Cardiac septum (tissue), 1 donor: Measurements from ENCODE around the gene ATE1. TPM values are rescaled to one million over a fixed set of nuclear protein-coding genes. Genes with fewer than 3 reads are reported as not detected.
"Not testable (repeated sequence)": the region's sequence is repeated elsewhere in the genome, so short reads cannot be mapped to it uniquely, and the experiment has no call there.

Experiments used
- DNase-seq: peaks from one replicate; pipeline ENCODE4 v3.0.0-alpha.2; 2020; ENCODE audit warnings: low spot score
- intact Hi-C: fragments of 100-400 bp; cut with DNase I; formaldehyde crosslinking; loops from one replicate; pipeline ENCODE4 v1.14.0; 2022
- total RNA-seq: library from RNA; stranded (reverse); fragmentation: NEBNext Ultra II Directional; extraction: Animal tissue kit (Norgen Biotek cat#: 25700); gene quantifications from one replicate; pipeline ENCODE4 v1.2.1, GENCODE V29; 2021
- donor health status: DM: no; HTN: no; CAD: no.

Gene ATE1
- total RNA-seq, 1 donor from 2014 or later, result 38.1 TPM

DNA sequence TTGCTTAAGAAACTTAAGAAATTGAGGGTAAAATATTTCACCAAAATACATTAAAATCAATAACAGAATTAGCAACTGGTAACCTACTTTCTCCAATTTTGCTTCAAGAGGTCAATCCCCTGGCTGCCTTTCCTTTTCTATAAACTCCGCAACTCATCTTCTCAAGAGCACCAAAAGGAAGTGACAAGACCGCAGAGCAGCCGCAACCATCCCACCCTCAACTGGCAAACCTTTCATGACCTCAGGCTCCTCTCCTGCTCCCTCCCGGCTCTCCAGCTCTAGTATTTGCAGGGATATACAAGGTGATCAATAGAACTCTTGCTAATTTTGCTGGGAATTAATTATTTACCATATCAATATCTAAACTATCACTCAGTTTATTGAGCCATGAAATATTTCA is 88.9 kb downstream of the ATE1 start:
- intact Hi-C loops, result no loop called here
- no peak for DNase-seq

DNA sequence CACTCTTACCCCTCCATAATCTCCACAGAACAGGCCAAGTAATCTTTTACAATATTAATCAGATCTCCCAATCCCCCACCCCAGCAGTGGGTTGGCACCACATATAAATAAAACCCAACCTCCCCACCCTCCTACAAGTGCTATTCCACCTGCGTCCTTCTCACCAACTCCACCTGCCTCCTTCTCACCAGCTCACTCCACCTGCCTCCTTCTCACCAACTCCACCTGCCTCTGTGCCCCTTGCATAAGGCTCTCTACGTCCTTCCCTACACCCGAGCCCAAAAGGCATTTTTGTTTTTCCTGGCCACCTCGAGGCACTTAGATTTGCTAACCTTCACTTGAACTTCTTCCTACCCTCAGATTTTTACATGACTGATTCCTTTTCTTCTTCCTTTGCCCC is 89.7 kb downstream of the ATE1 start:
- intact Hi-C loops, result no loop called here
- DNase-seq, result no peak

DNA sequence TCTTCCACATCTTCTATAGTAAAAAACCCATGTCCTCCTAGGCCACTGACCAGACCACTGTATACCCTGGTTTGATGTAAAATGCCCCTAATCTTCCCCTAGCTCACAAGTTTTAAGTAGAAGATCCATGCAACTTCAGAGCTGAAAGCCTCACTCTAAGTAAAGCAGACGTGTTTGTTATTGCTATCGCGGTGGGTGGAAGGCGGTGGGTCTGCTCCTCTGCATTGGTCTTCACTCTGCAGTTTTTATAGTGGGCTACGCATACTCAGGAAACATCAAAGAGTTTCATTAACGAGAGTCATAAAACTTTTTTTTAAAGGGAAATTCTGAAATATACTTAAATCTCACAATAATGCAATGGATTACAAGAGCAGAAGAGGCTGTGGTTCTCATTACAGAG is 91.7 kb downstream of the ATE1 start:
- no peak for DNase-seq
- intact Hi-C loops, result no loop called here

DNA sequence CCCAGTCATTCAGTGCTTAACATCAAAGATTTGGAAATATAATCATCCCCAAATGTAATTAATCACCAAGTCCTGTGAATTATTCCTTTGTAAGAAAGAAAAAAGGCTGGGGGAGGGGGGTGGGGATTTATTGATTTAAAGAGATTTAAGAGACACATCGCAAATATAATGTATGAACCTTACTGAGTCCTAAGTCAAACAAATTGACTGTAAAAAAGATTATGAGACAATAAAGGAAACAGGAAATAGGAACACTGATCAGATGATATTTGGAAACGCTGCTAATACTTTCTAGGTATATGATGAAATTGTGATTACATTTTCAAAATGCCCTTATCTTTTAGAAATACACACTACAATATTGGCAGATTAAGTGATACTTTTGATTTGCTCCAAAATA is 92.5 kb downstream of the ATE1 start:
- intact Hi-C loops, result no loop called here
- DNase-seq, result no peak

DNA sequence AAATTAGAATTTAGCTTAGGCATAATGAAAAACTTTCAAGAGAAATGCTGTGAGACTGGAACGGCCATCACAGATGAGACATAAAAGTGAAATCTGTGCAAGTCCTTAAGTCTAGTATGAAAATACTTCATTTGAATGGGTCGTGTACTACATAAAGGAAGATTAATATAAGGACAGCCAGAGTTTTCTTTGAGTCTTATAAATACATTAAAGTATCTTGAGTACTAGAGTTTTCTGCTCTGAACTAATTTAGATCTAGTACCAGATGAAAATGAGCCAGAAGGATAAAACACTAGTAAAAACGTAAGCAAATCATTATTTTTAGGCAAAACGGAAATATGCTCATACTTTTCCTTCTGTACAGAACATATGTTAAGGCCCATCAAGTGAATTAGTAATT is 93.1 kb downstream of the ATE1 start:
- no peak for DNase-seq
- intact Hi-C loops, result no loop called here

DNA sequence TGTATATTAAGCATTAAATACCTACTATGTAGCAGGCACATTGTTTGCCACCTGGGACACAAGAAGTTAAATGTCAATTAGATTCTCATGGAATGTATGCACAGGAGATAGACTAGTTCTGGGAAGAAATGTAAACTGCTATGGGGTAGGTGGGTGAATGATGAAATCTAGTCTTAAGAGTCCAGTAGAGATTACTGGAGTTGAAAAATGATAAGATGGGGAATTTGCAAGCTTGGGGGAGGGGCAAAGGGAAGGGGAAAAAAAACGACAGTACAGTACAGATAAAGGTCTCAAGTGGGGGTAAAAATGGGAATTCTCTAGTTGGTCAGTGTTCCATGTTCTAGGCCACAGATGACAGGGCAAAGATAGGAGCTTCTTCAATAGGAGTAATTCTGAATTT is 94.4 kb downstream of the ATE1 start:
- intact Hi-C loops, result no loop called here
- no peak for DNase-seq

DNA sequence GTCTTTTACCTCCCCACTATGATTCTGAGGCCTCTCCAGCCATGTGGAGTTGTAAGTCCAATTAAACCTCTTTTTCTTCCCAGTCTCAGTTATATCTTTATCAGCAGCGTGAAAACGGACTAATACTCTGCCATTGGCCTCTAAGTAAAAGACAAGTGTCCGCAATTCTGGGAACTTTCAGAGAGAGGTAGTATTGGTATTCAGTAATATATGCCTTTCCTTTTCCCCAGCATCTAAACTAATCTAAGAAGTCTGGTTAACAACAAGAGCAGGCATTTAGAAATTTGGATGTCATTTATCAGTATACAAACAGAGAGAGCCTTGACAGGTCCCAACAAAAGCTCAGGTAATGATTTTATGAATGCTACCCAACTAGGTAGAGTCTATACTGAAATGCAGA is 95.2 kb downstream of the ATE1 start:
- no peak for DNase-seq
- intact Hi-C loops, result no loop called here

DNA sequence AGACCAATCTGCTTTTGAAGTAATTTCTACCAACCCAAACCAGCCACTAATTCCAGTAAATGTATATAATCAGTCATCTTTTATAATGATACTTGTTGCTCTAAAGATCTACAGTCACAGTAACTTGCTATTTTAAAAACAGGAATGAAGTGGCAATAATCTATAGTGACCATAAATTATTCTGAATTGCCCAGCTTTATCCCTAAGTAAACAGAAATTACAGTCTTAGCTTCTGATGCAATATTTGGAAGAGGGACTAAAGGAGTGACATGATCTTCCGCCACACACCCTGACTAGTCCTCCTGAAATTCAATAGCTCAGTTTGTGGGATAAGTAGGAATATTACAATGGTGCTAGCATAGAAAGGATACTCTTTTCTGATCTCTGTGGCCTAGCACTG is 96.1 kb downstream of the ATE1 start:
- no peak for DNase-seq
- intact Hi-C loops, result no loop called here

DNA sequence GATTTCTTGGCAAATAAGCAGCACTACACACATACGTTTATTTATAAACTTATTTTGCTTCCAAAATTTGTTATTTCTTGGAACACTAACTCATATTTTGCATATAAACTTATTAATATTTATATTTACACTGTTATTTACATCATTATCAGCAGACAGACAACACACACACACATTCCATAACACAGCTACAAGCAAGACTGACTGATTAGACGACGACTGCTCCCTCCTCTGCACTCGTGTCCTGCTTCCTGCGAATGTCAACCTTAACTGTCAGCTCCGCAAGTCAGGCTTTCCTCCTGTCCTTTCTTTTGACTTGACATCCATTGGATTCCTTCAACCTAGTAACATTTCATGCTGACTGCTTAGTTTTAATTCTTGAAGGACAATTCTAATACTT is 96.6 kb downstream of the ATE1 start:
- no peak for DNase-seq
- intact Hi-C loops, result no loop called here

DNA sequence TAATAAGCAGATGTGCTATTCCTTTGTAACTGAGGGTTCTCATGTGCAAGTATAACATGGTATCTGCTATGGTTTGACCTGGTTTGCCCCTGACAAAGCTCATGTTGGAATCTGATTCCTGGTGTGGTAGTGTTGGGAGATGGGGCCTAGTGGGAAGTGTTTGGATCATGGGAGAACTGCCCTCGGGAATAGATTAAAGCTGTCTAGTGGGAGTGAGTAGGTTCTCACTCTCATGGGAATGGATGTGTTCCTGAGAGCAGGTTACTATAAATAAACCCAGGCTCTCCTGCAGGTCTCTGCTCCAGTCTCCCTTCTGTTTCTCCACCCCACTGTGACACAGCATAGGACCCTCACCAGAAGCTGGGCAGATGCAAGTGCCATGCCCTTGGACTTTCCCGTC is 97.7 kb downstream of the ATE1 start:
- DNase-seq, result no peak
- intact Hi-C loops, result no loop called here

DNA sequence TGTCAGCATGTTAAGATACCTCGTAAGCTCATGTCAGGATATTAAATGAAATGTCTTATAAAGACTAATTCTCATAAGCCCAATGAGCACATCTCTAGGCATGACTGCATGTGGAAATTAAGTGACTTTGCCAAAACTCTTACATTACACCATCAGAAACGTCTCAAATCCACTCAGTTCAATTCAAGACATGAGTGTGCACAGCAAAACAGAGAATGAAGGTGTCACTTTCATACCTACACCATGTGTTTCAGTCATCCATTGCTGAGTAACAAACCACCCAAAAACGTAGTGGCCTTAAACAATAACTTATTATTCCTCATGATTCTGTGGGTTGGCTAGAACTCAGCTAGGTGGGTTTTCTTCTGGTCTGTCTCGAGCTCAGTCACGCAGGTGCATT is 99.8 kb downstream of the ATE1 start:
- intact Hi-C loops, result no loop called here
- DNase-seq, result no peak

DNA sequence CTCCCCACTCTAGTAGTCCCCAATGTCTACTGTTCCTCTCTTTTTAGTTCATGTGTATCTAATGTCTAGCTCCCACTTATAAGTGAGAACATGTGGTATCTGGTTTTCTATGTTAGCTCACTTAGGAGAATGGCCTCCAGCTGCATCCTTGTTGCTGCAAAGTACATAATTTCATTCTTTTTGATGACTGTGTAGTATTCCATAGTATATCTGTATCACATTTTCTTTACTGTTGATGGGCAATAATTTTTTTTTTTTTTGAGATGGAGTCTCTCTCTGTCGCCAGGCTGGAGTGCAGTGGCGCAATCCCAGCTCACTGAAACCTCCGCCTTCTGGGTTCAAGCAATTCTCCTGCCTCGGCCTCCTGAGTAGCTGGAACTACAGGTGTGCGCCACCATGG is 101.1 kb downstream of the ATE1 start:
- intact Hi-C loops, DNase-seq: not testable (repeated sequence)

DNA sequence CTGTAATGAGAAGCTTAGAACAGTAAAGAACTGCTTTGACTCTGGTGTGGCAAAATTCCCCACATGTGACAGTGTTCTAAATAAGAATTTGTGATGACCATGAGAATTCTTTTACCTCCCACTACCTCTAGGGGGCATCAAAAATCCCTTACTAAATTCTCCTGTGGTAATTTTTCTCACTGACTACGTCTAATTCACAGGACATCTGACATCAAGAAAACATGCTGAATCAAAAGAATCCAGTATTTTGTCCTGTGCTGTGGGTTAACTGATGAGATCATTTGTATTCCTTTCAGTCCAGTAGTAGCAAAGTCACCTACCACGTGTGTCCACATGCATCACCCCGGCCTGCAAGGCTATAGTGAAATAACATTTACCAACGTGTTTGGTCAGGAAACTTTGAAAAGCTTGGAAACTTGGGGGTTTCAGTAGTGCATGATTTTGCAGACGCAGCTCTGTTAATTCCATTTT is 103.8 kb downstream of the ATE1 start:
- no peak for DNase-seq
- intact Hi-C loops, result loop anchor here (5.0 kb wide), 1 partner anchor 63 kb away; no protein-coding TSS in a partner anchor

DNA sequence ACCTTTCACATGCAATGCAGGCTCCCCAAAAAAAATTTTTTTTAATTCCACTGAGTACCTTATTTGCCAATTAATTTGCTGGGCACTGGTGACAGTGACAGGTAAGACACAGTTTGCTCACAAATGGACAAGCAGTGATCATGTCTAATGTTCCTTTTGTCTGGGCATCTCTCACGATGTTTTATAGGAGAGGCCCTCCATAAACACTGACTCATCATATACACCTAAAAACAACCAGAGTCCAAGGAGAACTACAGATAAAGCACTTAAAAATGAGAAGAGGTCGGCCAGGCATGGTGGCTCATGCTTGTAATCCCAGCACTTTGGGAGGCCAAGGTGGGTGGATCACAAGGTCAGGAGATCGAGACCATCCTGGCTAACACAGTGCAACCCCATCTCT is 105.1 kb downstream of the ATE1 start:
- no peak for DNase-seq
- intact Hi-C loops, result loop anchor here (5.0 kb wide), 1 partner anchor 65 kb away; no protein-coding TSS in a partner anchor

DNA sequence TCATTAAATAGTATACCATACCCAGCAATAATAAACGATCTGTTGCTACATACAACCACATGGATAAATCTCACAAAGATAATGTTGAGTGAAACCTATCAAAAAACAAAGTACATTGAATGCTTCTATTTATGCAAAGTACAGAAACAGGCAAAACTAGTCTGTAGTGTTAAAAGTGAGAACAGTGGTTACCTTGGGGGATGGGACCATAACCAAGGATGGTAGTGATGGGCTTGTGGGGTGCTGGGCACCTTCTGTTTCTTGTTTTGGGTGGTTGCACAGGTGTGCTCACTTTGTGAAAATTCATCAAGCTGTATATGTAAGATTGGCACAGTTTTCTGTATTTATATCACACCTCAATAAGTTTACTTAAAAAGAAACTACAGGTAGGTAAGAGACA is 105.7 kb downstream of the ATE1 start:
- DNase-seq, result no peak
- intact Hi-C loops, result loop anchor here (5.0 kb wide), 1 partner anchor 65 kb away; no protein-coding TSS in a partner anchor

DNA sequence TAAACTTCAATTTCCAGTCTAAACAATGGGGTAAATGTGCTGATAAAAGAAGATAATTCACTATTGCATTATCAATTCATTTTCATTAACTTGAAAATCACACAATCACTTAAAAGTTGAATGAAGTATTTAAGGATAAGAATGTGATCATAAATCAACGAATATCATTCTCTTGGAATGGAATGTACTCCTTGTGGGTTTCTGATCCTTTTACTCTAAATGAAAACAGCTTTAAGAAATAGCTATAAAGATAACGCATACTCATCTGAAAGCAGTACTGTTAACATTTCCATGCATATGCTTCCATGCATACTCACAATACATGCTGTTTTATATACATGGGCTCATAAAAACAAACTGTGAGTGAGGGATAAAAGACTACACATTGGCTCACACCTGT is 108.8 kb downstream of the ATE1 start:
- intact Hi-C loops, result no loop called here
- no peak for DNase-seq

DNA sequence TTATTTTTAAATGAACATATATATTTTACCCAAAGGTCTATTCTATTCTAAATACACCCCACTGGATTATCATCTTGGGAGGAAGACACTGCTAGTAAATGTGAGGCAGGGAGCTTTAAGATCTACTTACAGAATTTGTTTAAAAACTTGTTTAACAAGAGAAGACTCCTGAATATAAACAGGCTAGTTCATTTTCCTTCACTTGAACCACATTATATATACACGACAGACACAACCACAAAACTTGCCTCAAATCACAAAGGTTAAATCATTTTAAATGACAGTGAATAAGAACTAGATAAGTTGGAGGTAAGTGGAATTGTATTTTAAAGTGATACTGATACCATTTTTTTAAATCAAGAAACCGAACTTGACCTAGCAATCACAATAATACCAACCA is 109.2 kb downstream of the ATE1 start:
- no peak for DNase-seq
- intact Hi-C loops, result no loop called here

DNA sequence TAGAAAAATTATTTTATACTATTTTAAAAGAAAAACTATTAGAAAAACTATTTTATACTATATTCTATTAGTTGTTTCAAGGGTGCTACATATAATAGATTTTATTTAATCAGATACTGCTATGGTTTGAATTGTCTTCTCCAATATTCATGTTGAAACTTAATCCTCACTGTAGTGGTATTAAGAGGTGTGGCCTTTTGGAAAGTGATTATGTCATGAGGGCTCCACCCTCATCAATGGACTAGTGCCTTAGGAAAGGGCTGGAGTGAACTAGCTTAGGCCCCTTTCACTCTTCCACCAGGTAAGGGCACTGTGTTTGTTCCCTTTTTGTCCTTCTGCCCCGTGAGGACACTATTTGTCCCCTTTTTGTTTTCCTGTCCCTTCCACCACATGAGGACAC is 111.6 kb downstream of the ATE1 start:
- no peak for DNase-seq
- intact Hi-C loops, result no loop called here

DNA sequence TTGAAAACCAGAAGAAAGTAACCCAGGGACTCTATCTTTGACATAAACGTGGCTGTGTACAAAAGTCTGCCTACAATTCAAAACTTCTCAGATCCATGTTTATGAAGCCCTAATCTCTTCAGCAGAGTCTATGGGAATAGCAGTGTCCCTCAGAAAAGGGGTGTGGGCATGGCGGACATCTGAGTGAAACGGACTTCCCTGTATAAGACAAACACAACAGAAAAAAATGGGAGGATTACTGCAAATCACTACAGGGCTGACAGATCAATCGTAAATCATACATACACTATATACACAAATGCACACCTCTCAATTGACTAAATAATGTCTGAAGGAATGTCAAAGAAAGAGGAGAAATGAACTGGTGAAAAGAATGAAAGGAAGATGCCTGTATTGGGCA is 114.0 kb downstream of the ATE1 start:
- DNase-seq, result no peak

DNA sequence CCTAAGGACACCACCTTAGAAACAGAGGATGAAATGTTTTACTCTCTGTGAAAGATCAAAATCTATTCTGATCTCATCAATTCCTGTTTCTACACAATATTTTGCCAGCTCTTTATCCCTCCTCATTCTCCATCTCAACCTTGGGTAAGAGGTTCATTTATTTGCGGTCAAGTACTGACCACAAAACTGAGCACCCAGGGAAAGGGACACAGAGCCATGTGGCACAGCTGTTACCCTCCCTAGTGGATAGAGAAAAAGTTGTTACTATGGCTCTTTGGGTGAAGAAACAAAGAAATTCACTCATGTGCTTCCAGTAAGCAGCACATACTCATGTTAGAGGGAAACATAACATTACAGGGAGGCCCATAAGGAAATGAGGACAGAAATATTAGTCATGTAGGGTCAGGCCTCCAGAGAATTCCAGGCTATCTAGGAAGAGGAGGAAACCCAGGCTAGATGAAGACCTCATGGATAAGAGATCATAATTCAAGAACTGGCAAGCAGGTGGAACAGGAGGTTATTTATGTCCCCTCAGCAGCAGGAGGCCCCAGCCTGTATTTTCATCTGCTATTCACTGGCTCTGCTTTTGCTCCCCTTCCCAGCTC is 114.5 kb downstream of the ATE1 start:
- intact Hi-C loops, result no loop called here
- no peak for DNase-seq

More for the DNA sequence above, 114.0 kb downstream of the ATE1 start:
- intact Hi-C loops, result no loop called here

DNA sequence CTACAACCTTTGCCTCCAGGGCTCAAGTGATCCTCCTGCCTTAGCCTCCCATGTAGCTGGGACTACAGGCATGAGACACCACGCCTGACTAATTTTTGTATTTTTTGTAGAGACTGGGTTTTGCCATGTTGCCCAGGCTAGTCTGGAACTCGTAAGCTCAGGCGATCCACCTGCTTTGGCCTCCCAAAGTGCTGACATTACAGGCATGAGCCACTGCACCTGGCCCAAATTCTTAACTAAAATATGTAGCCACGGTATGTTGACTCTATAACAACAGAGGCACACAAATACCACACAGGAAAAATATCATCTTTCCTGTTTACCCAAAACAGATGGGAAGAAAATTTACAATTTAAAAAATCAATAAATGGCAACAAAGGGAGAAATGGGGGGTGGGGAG is 115.8 kb downstream of the ATE1 start:
- intact Hi-C loops, result no loop called here
- DNase-seq, result no peak

DNA sequence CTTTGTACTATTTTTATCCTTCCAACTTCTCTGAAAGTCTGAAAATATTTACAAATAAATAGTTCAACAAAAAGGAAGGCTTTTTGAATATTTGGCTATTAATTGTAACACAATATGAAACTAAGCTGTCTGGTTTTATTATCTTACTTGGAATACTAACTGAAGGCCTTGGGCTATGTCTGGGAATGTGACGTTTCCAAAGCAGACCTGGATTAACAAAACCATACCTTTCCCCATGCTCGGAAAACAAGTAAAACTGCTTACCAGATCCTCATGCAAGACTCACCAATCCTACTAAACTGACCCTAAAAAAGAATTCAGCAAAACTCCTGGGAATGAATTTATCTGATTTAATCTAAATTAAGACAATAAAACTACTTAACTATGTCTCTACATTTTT is 116.4 kb downstream of the ATE1 start:
- no peak for DNase-seq
- intact Hi-C loops, result no loop called here
